ENCODE measurements around the gene VAV1. TPM values are rescaled to one million over a fixed set of nuclear protein-coding genes. Genes with fewer than 3 reads are reported as not detected.

The VAV1 gene
- total RNA-seq, 2 donors from 2014 or later = 7.6 to 12.2 TPM

DNA sequence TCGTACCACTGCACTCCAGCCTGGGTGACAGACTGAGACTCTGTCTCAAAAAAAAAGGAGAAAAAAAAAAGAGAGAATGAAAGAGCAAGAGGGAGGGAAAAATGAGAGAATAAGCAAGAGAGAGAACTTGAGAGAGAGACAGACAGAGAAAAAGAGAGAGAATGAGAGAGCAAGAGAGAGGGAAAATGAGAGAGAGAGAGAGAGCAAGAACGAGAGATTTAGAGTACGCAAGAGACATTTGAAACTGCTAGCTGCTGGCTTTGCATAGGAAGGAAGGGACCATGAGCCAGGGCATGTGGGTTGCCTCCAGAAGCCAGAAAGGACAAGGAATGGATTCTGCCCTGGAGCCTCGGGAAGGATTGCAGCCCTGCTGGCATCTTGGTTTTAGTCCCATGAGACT lies 105.3 kb downstream of the VAV1 start:
- Histone ChIP-seq H3K4me3 (no peak overlapping the region), H3K4me1 (ENCODE audit: control insufficient read depth in 1 of 2, low read depth in 2 of 2) (no peaks in the 10 kb centered on the region), H3K27ac (no peak overlapping the region), H3K36me3 (no peaks in the 10 kb centered on the region), H3K9me3 (no peaks in the 10 kb centered on the region), H3K27me3 (replicated peaks; ENCODE audit: insufficient read depth) (no peaks in the 10 kb centered on the region)
- TF ChIP-seq, protein P1, sequence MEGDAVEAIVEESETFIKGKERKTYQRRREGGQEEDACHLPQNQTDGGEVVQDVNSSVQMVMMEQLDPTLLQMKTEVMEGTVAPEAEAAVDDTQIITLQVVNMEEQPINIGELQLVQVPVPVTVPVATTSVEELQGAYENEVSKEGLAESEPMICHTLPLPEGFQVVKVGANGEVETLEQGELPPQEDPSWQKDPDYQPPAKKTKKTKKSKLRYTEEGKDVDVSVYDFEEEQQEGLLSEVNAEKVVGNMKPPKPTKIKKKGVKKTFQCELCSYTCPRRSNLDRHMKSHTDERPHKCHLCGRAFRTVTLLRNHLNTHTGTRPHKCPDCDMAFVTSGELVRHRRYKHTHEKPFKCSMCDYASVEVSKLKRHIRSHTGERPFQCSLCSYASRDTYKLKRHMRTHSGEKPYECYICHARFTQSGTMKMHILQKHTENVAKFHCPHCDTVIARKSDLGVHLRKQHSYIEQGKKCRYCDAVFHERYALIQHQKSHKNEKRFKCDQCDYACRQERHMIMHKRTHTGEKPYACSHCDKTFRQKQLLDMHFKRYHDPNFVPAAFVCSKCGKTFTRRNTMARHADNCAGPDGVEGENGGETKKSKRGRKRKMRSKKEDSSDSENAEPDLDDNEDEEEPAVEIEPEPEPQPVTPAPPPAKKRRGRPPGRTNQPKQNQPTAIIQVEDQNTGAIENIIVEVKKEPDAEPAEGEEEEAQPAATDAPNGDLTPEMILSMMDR (IDR thresholded peaks at IDR 0.05) = no peak
- ATAC-seq (ENCODE audit: insufficient number of reproducible peaks, low FRiP score, low read depth) (no peak), DNase-seq (ENCODE audit: low spot score) (no peak)

GRCh38 chr19:6886277-6886897 lies 113.9 kb downstream of the VAV1 start:
- Histone ChIP-seq H3K36me3 (no peaks in the 10 kb centered on the region), H3K4me3 (no peak overlapping the region), H3K9me3 (no peaks in the 10 kb centered on the region), H3K27ac (no peak overlapping the region), H3K4me1 (ENCODE audit: control insufficient read depth in 1 of 2, low read depth in 2 of 2) (no peaks in the 10 kb centered on the region), H3K27me3 (replicated peaks; ENCODE audit: insufficient read depth) (no peaks in the 10 kb centered on the region)
- ATAC-seq (ENCODE audit: insufficient number of reproducible peaks, low FRiP score, low read depth) = no peak
- DNase-seq (ENCODE audit: low spot score) = no peak
- TF ChIP-seq, protein P1 (IDR thresholded peaks at IDR 0.05) = no peak

DNA sequence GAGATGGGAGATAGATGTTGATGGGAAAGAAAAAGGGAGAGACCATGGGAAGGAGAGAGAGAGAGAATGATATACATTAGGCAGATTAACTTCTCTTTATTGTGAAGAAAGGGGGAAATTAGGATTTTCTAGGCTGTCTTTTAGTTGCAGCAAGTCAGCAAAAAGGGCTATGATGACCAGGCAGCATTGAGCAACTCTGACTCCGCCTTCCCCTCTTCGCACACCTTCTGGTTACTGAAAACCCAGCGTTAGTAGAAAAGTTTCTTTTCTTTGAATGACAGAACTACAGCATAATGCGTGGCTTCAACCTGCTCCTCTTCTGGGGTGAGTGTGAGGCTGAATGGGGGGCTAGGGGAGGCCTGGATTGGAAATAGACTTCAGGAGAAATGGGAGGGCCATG lies 114.8 kb downstream of the VAV1 start, which contains the start of gene ADGRE1:
TSS of gene ADGRE1 (plus strand) at position 264 of the 400 bp plus-strand sequence. CDS start at position 294, 30 bp downstream.
- TF ChIP-seq, protein P1 (IDR thresholded peaks at IDR 0.05) = no peak
- Histone ChIP-seq H3K9me3 (no peaks in the 10 kb centered on the region), H3K27ac (no peak within 1 kb of the TSS), H3K4me3 (peak within 1 kb of the TSS; percentile 27), H3K27me3 (replicated peaks; ENCODE audit: insufficient read depth) (no peaks in the 10 kb centered on the region), H3K4me1 (ENCODE audit: control insufficient read depth in 1 of 2, low read depth in 2 of 2) (no peaks in the 10 kb centered on the region), H3K36me3 (no peaks in the 10 kb centered on the region)
- DNase-seq (ENCODE audit: low spot score) (no peak), ATAC-seq (ENCODE audit: insufficient number of reproducible peaks, low FRiP score, low read depth) (no peak)

DNA sequence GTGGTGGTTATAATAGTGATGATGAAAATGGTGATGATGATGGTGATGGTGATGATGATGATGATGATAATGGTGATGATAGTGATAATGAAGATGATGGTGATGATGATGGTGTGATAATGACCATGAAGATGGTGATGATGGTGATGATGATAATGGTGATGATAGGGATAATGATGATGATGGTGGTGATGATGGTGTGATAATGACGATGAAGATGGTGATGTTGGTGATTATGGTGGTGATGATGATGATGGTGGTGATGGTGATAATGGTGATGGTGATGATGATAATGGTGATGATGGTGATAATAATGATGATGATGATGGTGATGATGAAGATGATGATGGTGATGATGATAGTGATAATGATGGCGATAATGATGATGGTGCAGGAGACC lies 116.5 kb downstream of the VAV1 start:
- no peak overlapping the region for H3K27ac ChIP-seq
- no peaks in the 10 kb centered on the region for H3K4me1 ChIP-seq (ENCODE audit: control insufficient read depth in 1 of 2, low read depth in 2 of 2)
- TF ChIP-seq, protein P1 (IDR thresholded peaks at IDR 0.05) = no peak
- no peak overlapping the region for H3K4me3 ChIP-seq
- DNase-seq (ENCODE audit: low spot score) (no peak), ATAC-seq (ENCODE audit: insufficient number of reproducible peaks, low FRiP score, low read depth) (no peak)
- H3K9me3 ChIP-seq = no peaks in the 10 kb centered on the region
- H3K27me3 ChIP-seq (replicated peaks; ENCODE audit: insufficient read depth) = no peaks in the 10 kb centered on the region
- no peaks in the 10 kb centered on the region for H3K36me3 ChIP-seq

- Histone ChIP-seq H3K27ac (no peak overlapping the region), H3K4me3 (no peak overlapping the region), H3K9me3 (no peaks in the 10 kb centered on the region), H3K36me3 (no peaks in the 10 kb centered on the region), H3K27me3 (replicated peaks; ENCODE audit: insufficient read depth) (no peaks in the 10 kb centered on the region), H3K4me1 (ENCODE audit: control insufficient read depth in 1 of 2, low read depth in 2 of 2) (no peaks in the 10 kb centered on the region)
- TF ChIP-seq, protein P1 (IDR thresholded peaks at IDR 0.05) = no peak
- no peak for DNase-seq (ENCODE audit: low spot score)
- no peak for ATAC-seq (ENCODE audit: insufficient number of reproducible peaks, low FRiP score, low read depth)
Measured at GRCh38 chr19:6890401-6890913, 117.9 kb downstream of the VAV1 start.
